ENCODE results near the gene NPS.

Gene NPS, protein sequence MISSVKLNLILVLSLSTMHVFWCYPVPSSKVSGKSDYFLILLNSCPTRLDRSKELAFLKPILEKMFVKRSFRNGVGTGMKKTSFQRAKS

GRCh38 chr10:127549009-127549408 is at the start of gene NPS:
Gene NPS, plus strand, starts transcription at chr10:127549309. Its CDS starts 60 bp downstream, at chr10:127549369.
- no peak for DNase-seq (ENCODE audit: extremely low read depth in 1 of 2, low read depth in 1 of 2)

GRCh38 chr10:127500127-127500526 is 49.0 kb upstream of the NPS start:
- DNase-seq (ENCODE audit: extremely low read depth in 1 of 2, low read depth in 1 of 2): no peak

GRCh38 chr10:127506094-127506493 is 43.0 kb upstream of the NPS start:
- no peak for DNase-seq (ENCODE audit: extremely low read depth in 1 of 2, low read depth in 1 of 2)

- DNase-seq (ENCODE audit: extremely low read depth in 1 of 2, low read depth in 1 of 2): no peak
These were observed 26.8 kb upstream of the NPS start for GRCh38 chr10:127522298-127522697.

DNA sequence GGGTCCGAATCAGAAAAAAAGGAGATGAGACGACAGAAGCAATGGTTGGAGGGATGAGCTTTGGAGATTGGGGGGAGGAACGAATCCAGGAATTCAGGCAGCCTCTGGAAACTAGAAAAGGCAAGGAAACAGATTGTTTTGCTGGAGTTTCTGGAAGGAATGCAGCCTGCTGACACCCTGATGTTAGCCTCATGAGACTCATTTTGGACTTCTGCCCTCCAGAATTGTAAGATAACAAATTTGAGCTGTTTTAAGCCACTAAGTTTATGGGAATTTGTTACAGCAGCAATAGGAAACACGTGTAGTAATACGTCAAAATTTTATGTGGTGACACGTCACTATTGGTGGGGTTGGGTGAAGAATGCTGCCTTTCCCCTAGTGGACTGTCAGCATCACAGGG is 25.6 kb upstream of the NPS start:
- DNase-seq (ENCODE audit: extremely low read depth in 1 of 2, low read depth in 1 of 2): no peak

- DNase-seq (ENCODE audit: extremely low read depth in 1 of 2, low read depth in 1 of 2): no peak
These were observed 24.9 kb upstream of the NPS start for GRCh38 chr10:127524229-127524628.

- no peak for DNase-seq (ENCODE audit: extremely low read depth in 1 of 2, low read depth in 1 of 2)
These were observed 24.0 kb upstream of the NPS start for GRCh38 chr10:127524908-127525665.

- no peak for DNase-seq (ENCODE audit: extremely low read depth in 1 of 2, low read depth in 1 of 2)
These were observed 23.4 kb upstream of the NPS start for GRCh38 chr10:127525686-127526085.

DNA sequence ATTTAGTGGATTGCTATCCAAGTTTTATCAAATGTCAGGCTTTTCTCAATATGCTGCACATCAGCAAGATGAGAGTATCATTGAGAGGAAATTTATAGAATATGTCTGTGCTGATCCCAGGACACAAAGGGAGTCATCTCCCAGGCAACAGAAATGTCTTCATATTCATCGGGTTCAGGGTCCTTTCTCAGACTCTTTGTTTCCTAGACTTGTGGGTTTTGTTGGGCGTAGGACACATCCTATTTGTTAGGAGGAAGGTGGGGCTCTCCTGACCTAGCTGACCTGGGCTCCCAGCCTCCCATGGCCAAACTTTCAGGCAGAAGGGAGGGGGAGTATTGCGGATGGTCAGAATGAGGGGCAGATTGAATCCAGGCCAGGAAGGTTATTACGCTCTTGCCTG is 22.9 kb upstream of the NPS start:
- no peak for DNase-seq (ENCODE audit: extremely low read depth in 1 of 2, low read depth in 1 of 2)

DNA sequence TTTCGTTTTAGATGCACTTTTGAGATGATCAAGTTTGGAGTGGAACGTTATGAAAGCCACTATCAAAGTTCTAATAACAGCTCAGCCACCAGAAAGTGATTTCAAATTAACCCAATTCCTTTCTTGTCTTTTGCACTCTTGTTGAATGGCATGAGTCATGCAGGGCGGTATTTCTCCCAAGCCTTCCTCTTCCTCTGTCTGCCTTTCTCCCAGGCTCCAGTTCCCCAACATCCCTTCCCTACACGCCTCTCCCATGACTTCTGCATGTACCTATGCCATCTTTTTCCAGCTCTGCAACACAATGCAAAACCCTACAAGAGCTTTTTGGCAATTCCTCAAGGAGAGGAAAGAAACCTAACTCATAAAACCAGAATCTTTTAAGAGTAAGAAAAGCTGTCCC is 21.8 kb upstream of the NPS start:
- DNase-seq (ENCODE audit: extremely low read depth in 1 of 2, low read depth in 1 of 2): no peak

DNA sequence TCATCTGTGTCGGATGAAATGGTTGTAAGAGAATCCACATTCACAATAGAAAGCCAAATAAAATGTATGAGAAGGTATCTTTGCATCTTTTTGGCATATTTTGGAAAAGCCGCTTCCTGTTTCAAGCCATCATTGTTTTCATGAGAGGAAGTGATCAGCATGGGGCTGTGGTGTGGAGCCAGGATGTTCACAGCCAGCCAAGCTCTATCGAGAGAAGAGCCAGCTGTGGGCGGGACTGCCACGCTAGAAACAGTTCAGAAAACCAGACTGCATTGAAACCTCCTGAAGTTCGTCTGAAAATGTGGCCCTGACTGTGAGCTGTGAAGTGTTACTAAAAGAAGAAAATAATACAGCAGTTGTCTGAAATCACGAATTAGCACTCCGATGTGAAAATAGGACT is 21.2 kb upstream of the NPS start:
- DNase-seq (ENCODE audit: extremely low read depth in 1 of 2, low read depth in 1 of 2): no peak

DNA sequence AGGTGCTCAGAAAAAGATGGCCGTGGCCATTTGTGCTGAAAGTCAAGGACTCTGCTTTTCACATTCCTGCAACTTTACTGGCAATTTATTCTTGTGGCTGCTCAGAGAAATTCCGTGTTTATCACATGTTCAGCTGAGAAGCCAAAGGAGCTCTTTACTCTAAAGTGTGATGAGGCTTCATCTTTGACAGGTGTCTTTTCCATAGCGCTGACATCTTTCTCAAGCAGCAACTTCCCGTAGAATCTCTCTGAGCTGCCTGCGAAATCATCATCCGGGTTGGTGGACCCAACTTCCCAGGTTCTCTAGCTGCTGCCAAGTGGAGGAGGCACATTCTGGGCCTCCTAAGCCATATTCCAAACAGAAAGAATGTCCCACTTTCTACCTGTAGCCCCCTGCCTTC is 16.9 kb upstream of the NPS start:
- DNase-seq (ENCODE audit: extremely low read depth in 1 of 2, low read depth in 1 of 2): no peak

DNA sequence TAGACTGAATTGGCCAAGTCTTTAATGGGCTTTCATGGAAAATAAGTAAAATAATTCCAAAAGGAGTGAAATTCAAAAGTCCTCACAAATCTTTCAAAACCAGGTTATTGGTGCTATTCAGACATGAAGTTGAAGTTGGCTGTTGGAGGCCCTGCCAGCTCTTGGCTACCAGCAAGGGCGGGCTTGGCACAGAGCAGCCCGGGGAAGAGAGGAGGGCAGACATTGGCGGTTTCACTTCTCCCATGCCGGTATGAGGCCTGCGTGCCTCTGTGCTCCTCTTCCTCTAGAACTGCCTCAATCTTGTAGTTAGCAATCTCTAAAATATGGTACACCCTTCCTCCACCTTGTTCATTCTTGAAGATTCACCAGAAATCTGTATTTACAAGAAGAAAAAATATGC is 16.4 kb upstream of the NPS start:
- no peak for DNase-seq (ENCODE audit: extremely low read depth in 1 of 2, low read depth in 1 of 2)

- no peak for DNase-seq (ENCODE audit: extremely low read depth in 1 of 2, low read depth in 1 of 2)
These were observed 15.0 kb upstream of the NPS start for GRCh38 chr10:127534074-127534473.

DNA sequence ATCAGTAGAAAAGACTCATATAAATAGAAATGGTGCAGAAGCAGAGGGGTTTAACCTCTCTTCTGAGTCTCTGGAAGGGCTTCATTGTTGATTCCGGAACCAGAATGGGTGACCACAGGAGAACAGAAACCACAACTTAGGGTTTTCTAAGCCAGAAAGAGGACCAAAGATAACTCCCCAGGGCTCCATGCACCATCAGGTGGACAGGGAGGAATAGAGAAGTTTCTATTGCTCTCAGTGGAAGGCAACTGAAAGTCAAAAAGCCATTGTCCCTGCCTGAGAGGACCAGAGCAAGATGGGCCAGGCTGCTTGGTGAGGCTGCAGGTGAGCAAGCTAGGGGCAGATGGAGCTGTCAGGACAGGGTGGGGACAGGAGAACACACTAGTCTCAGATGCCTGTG is 14.6 kb upstream of the NPS start:
- DNase-seq (ENCODE audit: extremely low read depth in 1 of 2, low read depth in 1 of 2): no peak

- DNase-seq (ENCODE audit: extremely low read depth in 1 of 2, low read depth in 1 of 2): no peak
These were observed 13.2 kb upstream of the NPS start for GRCh38 chr10:127535802-127536515.

DNA sequence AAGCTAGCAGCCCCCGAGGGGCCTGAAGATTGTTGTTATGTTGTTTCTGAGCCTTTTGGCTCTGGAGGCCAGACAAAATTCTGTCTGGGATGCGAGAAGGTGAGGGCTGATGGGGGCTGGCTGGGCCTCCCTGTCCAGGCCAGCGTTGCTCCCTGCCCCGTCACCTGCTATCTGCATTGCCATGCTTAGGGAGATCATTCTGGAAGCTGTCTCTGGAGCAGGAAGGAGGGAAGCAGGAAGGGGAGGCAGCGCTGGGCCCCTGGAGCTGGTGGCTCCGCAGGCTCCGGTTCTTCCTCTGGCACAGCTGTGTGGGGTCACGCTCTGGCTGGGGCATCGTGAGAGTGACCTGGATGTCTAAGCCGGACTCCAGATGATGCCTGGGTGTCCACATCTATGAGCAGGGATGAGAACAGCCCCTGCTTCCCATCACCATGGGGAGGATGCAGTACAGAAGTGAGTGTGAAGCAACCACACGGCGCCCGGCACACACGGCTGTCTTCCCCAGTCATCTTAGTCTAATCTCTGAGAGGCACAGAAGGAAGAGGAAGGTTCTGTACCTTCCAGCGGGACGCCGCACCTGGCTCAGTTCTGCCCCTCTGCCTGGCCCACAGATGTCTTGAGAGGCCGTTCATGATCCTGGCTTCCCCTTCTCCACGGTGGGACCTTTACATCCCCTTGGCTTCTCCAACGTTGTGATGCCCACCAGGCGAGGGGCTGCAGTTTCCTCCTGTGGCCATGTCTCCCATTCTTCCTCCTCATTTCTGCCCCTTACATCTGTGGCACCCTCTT is 11.9 kb upstream of the NPS start:
- no peak for DNase-seq (ENCODE audit: extremely low read depth in 1 of 2, low read depth in 1 of 2)

- DNase-seq (ENCODE audit: extremely low read depth in 1 of 2, low read depth in 1 of 2): no peak
These were observed 11.2 kb upstream of the NPS start for GRCh38 chr10:127537924-127538323.

GRCh38 chr10:127548022-127548421 is 1.1 kb upstream of the NPS start:
- DNase-seq (ENCODE audit: extremely low read depth in 1 of 2, low read depth in 1 of 2): no peak

DNA sequence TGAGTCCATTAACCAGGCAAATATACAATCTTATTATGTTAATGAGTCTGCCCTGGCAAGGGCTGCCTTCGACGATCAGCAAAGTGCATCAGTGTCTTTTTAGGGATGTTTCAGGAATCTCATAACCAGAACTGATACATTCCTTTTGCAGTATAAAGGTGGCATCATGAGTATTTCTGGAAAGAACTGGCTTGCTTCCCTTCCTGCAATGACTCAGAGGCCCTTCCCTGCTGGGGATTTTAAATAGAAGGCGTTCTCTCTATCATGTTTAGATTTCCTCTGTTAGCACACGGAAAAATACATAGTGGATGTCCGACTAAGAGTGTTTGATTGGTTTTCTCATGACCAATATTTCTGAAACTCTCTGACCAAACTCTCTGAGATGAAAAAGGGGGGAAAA is 1.8 kb downstream of the NPS start:
- no peak for DNase-seq (ENCODE audit: extremely low read depth in 1 of 2, low read depth in 1 of 2)

- no peak for DNase-seq (ENCODE audit: extremely low read depth in 1 of 2, low read depth in 1 of 2)
These were observed 3.3 kb downstream of the NPS start for GRCh38 chr10:127552446-127552845.

GRCh38 chr10:127553417-127553816 is 4.3 kb downstream of the NPS start:
- DNase-seq (ENCODE audit: extremely low read depth in 1 of 2, low read depth in 1 of 2): no peak

Measured in stimulated activated CD8-positive, alpha-beta memory T cell treated with anti-CD3 and anti-CD28 coated beads, Interleukin-7, amount 100 ng/mL, for 48 hours (primary cell).